K562 (cell line): ENCODE data around the gene GOPC. TPM values are rescaled to one million over a fixed set of nuclear protein-coding genes. Genes with fewer than 3 reads are reported as not detected.

ENCODE experiments used
- ATAC-seq: fragments of 200-7000 bp; cut with Tn5 transposase; 3 replicates; pipeline ENCODE4 v1.9.1; 2020; ENCODE audit warnings: moderate library complexity
- BruUV-seq: library from RNA; stranded (reverse); fragments of 400-500 nt; replicated peaks from 2 replicates; lab custom pipeline; 2021; lab: Mats Ljungman, UMichigan
- CTCF ChIA-PET: fragments of 300-600 bp; formaldehyde crosslinking; extraction: SDS; loops from one replicate; lab custom pipeline; 2021; ENCODE audit warnings: low intra/inter-chr PET ratio; lab: Yijun Ruan, JAX
- POLR2A ChIA-PET: fragments of 300-600, 350-650 bp; sonication (Branson Sonifier 250); formaldehyde crosslinking; extraction: SDS; loops from one replicate; lab custom pipeline; 2021; ENCODE audit warnings: antibody characterized with exemption, inconsistent platforms; lab: Yijun Ruan, JAX
- DNase-seq, 4 experiments: peaks; one replicate each; pipeline versions ENCODE4 v3.0.0 to v3.0.0-alpha.2; 2011 to 2018; ENCODE audit warnings: low spot score in 3 of 4, mixed read lengths in 3 of 4; ENCODE audit errors: extremely low read depth in 1 of 4
- FAIRE-seq: peaks from 2 replicates; lab custom pipeline; 2011; peaks lifted over from hg19 to GRCh38; lab: Jason Lieb, UNC
- H2AFZ ChIP-seq: 2 replicates; pipeline ENCODE4 v1.6.0; 2011; ENCODE audit warnings: low read depth, low read length, control low read depth, inconsistent platforms
- H3K27ac ChIP-seq: fragments of 200-600 bp; 3 replicates; pipeline ENCODE4 v1.8.0; 2011; ENCODE audit warnings: low read depth, mild to moderate bottlenecking, control low read depth, inconsistent platforms, low read length, moderate library complexity, mixed read lengths; ENCODE audit errors: extremely low read depth
- H3K27me3 ChIP-seq, 2 experiments: fragments of 300-600 bp in 1 of 2; 2 replicates in 1 of 2; 3 replicates in 1 of 2; pipeline versions ENCODE4 v1.6.0 to v1.8.0; 2011; ENCODE audit warnings: inconsistent platforms in 2 of 2, low read length in 2 of 2, mild to moderate bottlenecking in 1 of 2, mixed read lengths in 1 of 2, moderate library complexity in 1 of 2; ENCODE audit not compliant: control insufficient read depth in 2 of 2, insufficient read depth in 2 of 2
- H3K36me3 ChIP-seq: fragments of 300-600 bp; 3 replicates; pipeline ENCODE4 v1.8.0; 2011; ENCODE audit warnings: mild to moderate bottlenecking, low read length, inconsistent platforms; ENCODE audit not compliant: control insufficient read depth, insufficient read depth
- H3K4me1 ChIP-seq, 2 experiments: fragments of 200-600 bp in 1 of 2; replicated peaks in 1 of 2; 2 replicates in 1 of 2; 3 replicates in 1 of 2; pipeline versions ENCODE4 v1.5.1 to v1.8.0; 2011; ENCODE audit warnings: inconsistent platforms in 2 of 2, low read length in 2 of 2, mild to moderate bottlenecking in 1 of 2, mixed read lengths in 1 of 2, moderate library complexity in 1 of 2; ENCODE audit not compliant: control insufficient read depth in 2 of 2, insufficient read depth in 2 of 2
- H3K4me2 ChIP-seq: 2 replicates; pipeline ENCODE4 v1.6.1; 2011; ENCODE audit warnings: low read length, control low read depth, inconsistent platforms, mixed read lengths; ENCODE audit not compliant: insufficient read depth
- H3K4me3 ChIP-seq: fragments of 200-600 bp; sonication (generic), shearing (Covaris generic); 2 replicates; pipeline ENCODE4 v1.5.1; 2016; ENCODE audit warnings: control low read depth, inconsistent platforms
- H3K79me2 ChIP-seq: fragments of 200-600 bp; 3 replicates; pipeline ENCODE4 v1.8.0; 2011; ENCODE audit warnings: low read length, inconsistent platforms; ENCODE audit not compliant: control insufficient read depth, insufficient read depth
- H3K9ac ChIP-seq, 2 experiments: 2 replicates each; pipeline versions ENCODE4 v1.6.0 to v1.6.1; 2011; ENCODE audit warnings: low read depth in 2 of 2, low read length in 2 of 2, control low read depth in 1 of 2, inconsistent platforms in 1 of 2, mild to moderate bottlenecking in 1 of 2, mixed read lengths in 1 of 2; ENCODE audit not compliant: insufficient read depth in 1 of 2
- H3K9me1 ChIP-seq: one replicate; pipeline ENCODE4 v1.6.0; 2011; ENCODE audit warnings: inconsistent platforms, mild to moderate bottlenecking, low read length, moderate library complexity; ENCODE audit not compliant: control insufficient read depth, insufficient read depth
- H3K9me3 ChIP-seq: replicated peaks from 2 replicates; pipeline ENCODE4 v1.5.1; 2011; ENCODE audit warnings: low read depth, low read length, inconsistent platforms; ENCODE audit not compliant: control insufficient read depth, insufficient read depth
- H4K20me1 ChIP-seq: replicated peaks from 2 replicates; pipeline ENCODE4 v1.6.1; 2011; ENCODE audit warnings: low read length, inconsistent platforms, mixed read lengths; ENCODE audit not compliant: control insufficient read depth, insufficient read depth
- ATF4 ChIP-seq: fragments of 450-650 bp; formaldehyde crosslinking; IDR thresholded peaks from 2 replicates; pipeline ENCODE4 v1.4.0; 2022; ENCODE audit warnings: mild to moderate bottlenecking, moderate library complexity
- CBFB ChIP-seq: sonication (generic); formaldehyde crosslinking; IDR thresholded peaks from 2 replicates; pipeline ENCODE4 v1.4.0; 2020; ENCODE audit warnings: mild to moderate bottlenecking, missing genetic modification reagents
- MEIS2 ChIP-seq: fragments of 450-650 bp; IDR thresholded peaks from 2 replicates; pipeline ENCODE4 v1.6.1; 2014; ENCODE audit warnings: mild to moderate bottlenecking; ENCODE audit not compliant: partially characterized antibody
- MYNN ChIP-seq, 2 experiments: sonication (generic); formaldehyde crosslinking in 1 of 2; IDR thresholded peaks; 2 replicates each; pipeline versions ENCODE4 v1.5.0 to v1.6.1; 2016 to 2020; ENCODE audit warnings: antibody characterized with exemption in 1 of 2, missing genetic modification reagents in 1 of 2
- NFE2 ChIP-seq: IDR thresholded peaks from 2 replicates; pipeline ENCODE4 v1.6.1; 2014; ENCODE audit warnings: antibody characterized with exemption, low read depth
- PBX2 ChIP-seq, 2 experiments: IDR thresholded peaks in 1 of 2; conservative IDR thresholded peaks in 1 of 2; 2 replicates each; pipeline ENCODE4 v1.6.1; 2016; ENCODE audit warnings: low read depth in 2 of 2, mild to moderate bottlenecking in 1 of 2, missing compliant biosample characterization in 1 of 2, missing genetic modification characterization in 1 of 2, moderate library complexity in 1 of 2
- SRSF9 ChIP-seq: fragments of 200-400 bp; formaldehyde crosslinking; IDR thresholded peaks from 2 replicates; pipeline ENCODE4 v1.6.1; 2017; ENCODE audit warnings: low read depth, low read length, borderline replicate concordance
- TAL1 ChIP-seq: fragments of 450-650 bp; IDR thresholded peaks from 2 replicates; pipeline ENCODE4 v1.6.1; 2016; ENCODE audit warnings: mild to moderate bottlenecking
- TCF7L2 ChIP-seq: fragments of 150-350 bp; IDR thresholded peaks from 2 replicates; pipeline ENCODE4 v1.6.1; 2016; ENCODE audit warnings: low read depth, mild to moderate bottlenecking, low read length, moderate library complexity
- ZBTB9 ChIP-seq: fragments of 450-650 bp; formaldehyde crosslinking; IDR thresholded peaks from 2 replicates; pipeline ENCODE4 v1.4.0; 2020; ENCODE audit warnings: mild to moderate bottlenecking, moderate library complexity
- ZNF3 ChIP-seq: fragments of 250-450 bp; sonication (Bioruptor Pico); IDR thresholded peaks from 2 replicates; pipeline ENCODE4 v1.5.0; 2021; ENCODE audit warnings: mild to moderate bottlenecking, moderate library complexity
- ZNF316 ChIP-seq: fragments of 450-650 bp; IDR thresholded peaks from 2 replicates; pipeline ENCODE4 v1.6.1; 2016
- ZNF384 ChIP-seq: IDR thresholded peaks from 2 replicates; pipeline ENCODE4 v1.6.1; 2012; ENCODE audit warnings: low read depth, low read length, improper control_type of control experiment
- ZNF57 ChIP-seq: fragments of 450-650 bp; formaldehyde crosslinking; IDR thresholded peaks from 2 replicates; pipeline ENCODE4 v1.4.0; 2020; ENCODE audit warnings: mild to moderate bottlenecking, moderate library complexity
- ZNF655 ChIP-seq: fragments of 250-450 bp; sonication (Bioruptor Pico); IDR thresholded peaks from 2 replicates; pipeline ENCODE4 v1.5.0; 2021
- ZNF699 ChIP-seq: fragments of 250-450 bp; sonication (Bioruptor Pico); IDR thresholded peaks from 2 replicates; pipeline ENCODE4 v1.8.0; 2021; ENCODE audit warnings: mild to moderate bottlenecking, moderate library complexity; ENCODE audit not compliant: insufficient replicate concordance
- WGBS: fragments of 100-300 bp; shearing (Covaris generic); methylation state at CpG from one replicate; pipeline ENCODE4 v1.1.6; 2016; ENCODE audit warnings: low coverage, mixed read lengths; ENCODE audit not compliant: insufficient coverage; ENCODE audit errors: missing lambda C conversion rate; 5-methylcytosine and 5-hydroxymethylcytosine counted together
- in situ Hi-C: fragments of 300-500 bp; cut with MboI; formaldehyde crosslinking; loops from 4 replicates; pipeline ENCODE4 v1.15.0; 2018; ENCODE audit warnings: inconsistent platforms, mixed read lengths
- intact Hi-C: fragments of 100-400 bp; cut with micrococcal nuclease; formaldehyde crosslinking; loops from 2 replicates; pipeline ENCODE4 v1.14.2; 2022
- polyA plus RNA-seq, 8 experiments: library from polyadenylated mRNA; depleted of rRNA in 4 of 8; stranded (reverse) in 5 of 8; unstranded in 3 of 8; fragments of >200 nt; fragmentation: Nextera tagmentation in 2 of 8; fragmentation: Illumina TruSeq in 1 of 8; extraction: Ambion mirVana in 2 of 8; extraction: Trizol in 1 of 8; gene quantifications; 2 replicates each; pipeline versions ENCODE4 v1.2.1 to v1.2.3, GENCODE V29; 2011 to 2014; ENCODE audit warnings: inconsistent platforms in 1 of 8, missing spikeins in 1 of 8
- total RNA-seq, 7 experiments: library from RNA; depleted of rRNA in 6 of 7; stranded (reverse); fragments of >200 nt in 6 of 7; fragmentation: Illumina TruSeq in 2 of 7; extraction: Trizol in 2 of 7; gene quantifications; 2 replicates each; pipeline versions ENCODE4 v1.2.1 to v1.2.3, GENCODE V29; 2011 to 2021; ENCODE audit warnings: low replicate concordance in 1 of 7

GOPC gene
- total and polyA plus RNA-seq, 9 of the 15 experiments (the other 6 are each of a cell fraction or from before 2014, with no cell fraction given) = 10.0 to 32.2 (median 25.6) TPM

GRCh38 chr6:117530467-117531242 lies 71.7 kb downstream of the GOPC start:
- H3K9me1 ChIP-seq = no peaks in the 10 kb centered on the region
- DNase-seq = no peak
- no peak overlapping the region for H3K4me2 ChIP-seq
- H3K27me3 ChIP-seq = no peaks in the 10 kb centered on the region
- ATAC-seq = peak; percentile 24; the same call in 2 of the 3 replicates
- intact Hi-C loops (no loop called here), in situ Hi-C loops (no loop called here)
- H2AFZ ChIP-seq = no peak overlapping the region
- no TSS peak for BruUV-seq
- H4K20me1 ChIP-seq = no peaks in the 10 kb centered on the region
- POLR2A ChIA-PET = interaction anchor here (0.6 to 1.5 kb wide), 2 partner anchors 9 to 22 kb away, joined by 3 read pairs; no protein-coding TSS in a partner anchor
- CTCF ChIA-PET = no interaction called here
- no peak overlapping the region for H3K27ac ChIP-seq
- no peak for FAIRE-seq
- H3K9ac ChIP-seq = peak overlapping the region in 1 of 2 experiments; percentile 48; a peak in 1 of 4 replicates
- no peak overlapping the region for H3K4me3 ChIP-seq
- no peaks in the 10 kb centered on the region for H3K9me3 ChIP-seq
- H3K4me1 ChIP-seq = peaks cover 0 to 7% of the 10 kb centered on the region in 2 experiments; a peak in 2 of 5 replicates
- WGBS = 88% methylated on average over 4 of the region's 4 CpGs
- H3K36me3 ChIP-seq = no peaks in the 10 kb centered on the region
- H3K79me2 ChIP-seq = no peaks in the 10 kb centered on the region
- TF ChIP-seq ATF4 (CRISPR knock-in tag) (no peak), MYNN (IDR thresholded peaks at IDR 0.05) (no peak), MYNN (CRISPR knock-in tag; IDR thresholded peaks at IDR 0.05) (no peak), TCF7L2 (no peak), ZNF3 (CRISPR knock-in tag) (no peak), ZBTB9 (no peak), CBFB (CRISPR knock-in tag) (no peak), ZNF316 (peak; percentile 71), ZNF655 (CRISPR knock-in tag) (no peak), ZNF699 (CRISPR knock-in tag) (no peak), SRSF9 (no peak), NFE2 (0 out of 2 replicates have a peak, but pooled peaks have one; percentile 24), PBX2 (CRISPR knock-in tag; IDR thresholded peaks at IDR 0.05; ENCODE audit: low read depth) (no peak), PBX2 (tag; conservative IDR thresholded peaks at IDR 0.05; ENCODE audit: low read depth) (peak; percentile 72), ZNF384 (no peak), MEIS2 (peak; percentile 56), ZNF57 (CRISPR knock-in tag) (no peak), TAL1 (no peak)
